ENCODE data around the gene ARHGAP6.

Gene ARHGAP6

GRCh38 chrX:11298600-11298999 is 367.1 kb downstream of the ARHGAP6 start:
- no peak for ATAC-seq
- TF ChIP-seq PPARA (CRISPR knock-in tag; IDR thresholded peaks at IDR 0.05; ENCODE audit: borderline replicate concordance) (no peak), ZNF8 (CRISPR knock-in tag; IDR thresholded peaks at IDR 0.05) (no peak), TSHZ2 (CRISPR knock-in tag; IDR thresholded peaks at IDR 0.05) (no peak), OSR1 (CRISPR knock-in tag; IDR thresholded peaks at IDR 0.05) (no peak), GLIS3 (CRISPR knock-in tag; IDR thresholded peaks at IDR 0.05) (no peak), ZFP3 (CRISPR knock-in tag; IDR thresholded peaks at IDR 0.05) (no peak), TCF4 (CRISPR knock-in tag; IDR thresholded peaks at IDR 0.05; ENCODE audit: borderline replicate concordance) (no peak), CSRNP3 (CRISPR knock-in tag; IDR thresholded peaks at IDR 0.05) (no peak), ARNTL (CRISPR knock-in tag; IDR thresholded peaks at IDR 0.05; ENCODE audit: borderline replicate concordance, low read depth) (no peak), ESRRG (CRISPR knock-in tag; IDR thresholded peaks at IDR 0.05) (no peak), ZNF565 (CRISPR knock-in tag; conservative IDR thresholded peaks at IDR 0.05; ENCODE audit: low read depth) (no peak), BACH2 (CRISPR knock-in tag; IDR thresholded peaks at IDR 0.05; ENCODE audit: borderline replicate concordance) (no peak), CSDC2 (CRISPR knock-in tag; IDR thresholded peaks at IDR 0.05) (no peak), ZNF70 (CRISPR knock-in tag; IDR thresholded peaks at IDR 0.05) (no peak), SNAI2 (CRISPR knock-in tag; IDR thresholded peaks at IDR 0.05) (no peak), ZC3H10 (CRISPR knock-in tag; IDR thresholded peaks at IDR 0.05) (no peak), CREB5 (CRISPR knock-in tag; IDR thresholded peaks at IDR 0.05; ENCODE audit: low read depth) (no peak)
- TF ChIP-seq, protein P1, sequence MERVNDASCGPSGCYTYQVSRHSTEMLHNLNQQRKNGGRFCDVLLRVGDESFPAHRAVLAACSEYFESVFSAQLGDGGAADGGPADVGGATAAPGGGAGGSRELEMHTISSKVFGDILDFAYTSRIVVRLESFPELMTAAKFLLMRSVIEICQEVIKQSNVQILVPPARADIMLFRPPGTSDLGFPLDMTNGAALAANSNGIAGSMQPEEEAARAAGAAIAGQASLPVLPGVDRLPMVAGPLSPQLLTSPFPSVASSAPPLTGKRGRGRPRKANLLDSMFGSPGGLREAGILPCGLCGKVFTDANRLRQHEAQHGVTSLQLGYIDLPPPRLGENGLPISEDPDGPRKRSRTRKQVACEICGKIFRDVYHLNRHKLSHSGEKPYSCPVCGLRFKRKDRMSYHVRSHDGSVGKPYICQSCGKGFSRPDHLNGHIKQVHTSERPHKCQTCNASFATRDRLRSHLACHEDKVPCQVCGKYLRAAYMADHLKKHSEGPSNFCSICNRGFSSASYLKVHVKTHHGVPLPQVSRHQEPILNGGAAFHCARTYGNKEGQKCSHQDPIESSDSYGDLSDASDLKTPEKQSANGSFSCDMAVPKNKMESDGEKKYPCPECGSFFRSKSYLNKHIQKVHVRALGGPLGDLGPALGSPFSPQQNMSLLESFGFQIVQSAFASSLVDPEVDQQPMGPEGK (CRISPR knock-in tag; IDR thresholded peaks at IDR 0.05; ENCODE audit: borderline replicate concordance) = no peak
- TF ChIP-seq, protein P2, sequence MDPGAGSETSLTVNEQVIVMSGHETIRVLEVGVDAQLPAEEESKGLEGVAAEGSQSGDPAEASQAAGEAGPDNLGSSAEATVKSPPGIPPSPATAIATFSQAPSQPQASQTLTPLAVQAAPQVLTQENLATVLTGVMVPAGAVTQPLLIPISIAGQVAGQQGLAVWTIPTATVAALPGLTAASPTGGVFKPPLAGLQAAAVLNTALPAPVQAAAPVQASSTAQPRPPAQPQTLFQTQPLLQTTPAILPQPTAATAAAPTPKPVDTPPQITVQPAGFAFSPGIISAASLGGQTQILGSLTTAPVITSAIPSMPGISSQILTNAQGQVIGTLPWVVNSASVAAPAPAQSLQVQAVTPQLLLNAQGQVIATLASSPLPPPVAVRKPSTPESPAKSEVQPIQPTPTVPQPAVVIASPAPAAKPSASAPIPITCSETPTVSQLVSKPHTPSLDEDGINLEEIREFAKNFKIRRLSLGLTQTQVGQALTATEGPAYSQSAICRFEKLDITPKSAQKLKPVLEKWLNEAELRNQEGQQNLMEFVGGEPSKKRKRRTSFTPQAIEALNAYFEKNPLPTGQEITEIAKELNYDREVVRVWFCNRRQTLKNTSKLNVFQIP (CRISPR knock-in tag; IDR thresholded peaks at IDR 0.05; ENCODE audit: borderline replicate concordance, low read depth) = no peak

- ATAC-seq = no peak
- TF ChIP-seq ISL1 (CRISPR knock-in tag; IDR thresholded peaks at IDR 0.05) (no peak), CREB5 (CRISPR knock-in tag; IDR thresholded peaks at IDR 0.05; ENCODE audit: low read depth) (no peak), ZNF70 (CRISPR knock-in tag; IDR thresholded peaks at IDR 0.05) (no peak), ZNF565 (CRISPR knock-in tag; conservative IDR thresholded peaks at IDR 0.05; ENCODE audit: low read depth) (no peak), OSR1 (CRISPR knock-in tag; IDR thresholded peaks at IDR 0.05) (no peak), ARNTL (CRISPR knock-in tag; IDR thresholded peaks at IDR 0.05; ENCODE audit: borderline replicate concordance, low read depth) (no peak), ZFP3 (CRISPR knock-in tag; IDR thresholded peaks at IDR 0.05) (no peak), CSRNP3 (CRISPR knock-in tag; IDR thresholded peaks at IDR 0.05) (no peak), BACH2 (CRISPR knock-in tag; IDR thresholded peaks at IDR 0.05; ENCODE audit: borderline replicate concordance) (no peak), SNAI2 (CRISPR knock-in tag; IDR thresholded peaks at IDR 0.05) (no peak), ESRRG (CRISPR knock-in tag; IDR thresholded peaks at IDR 0.05) (no peak)
Measured at GRCh38 chrX:11296051-11296450, 369.7 kb downstream of the ARHGAP6 start.
